GM21737 (cell line): ENCODE measurements around the gene GSTM3.
"Not testable (repeated sequence)": the region's sequence is repeated elsewhere in the genome, so short reads cannot be mapped to it uniquely, and the experiment has no call there.

Experiments used
- ATAC-seq: cut with Tn5 transposase; IDR thresholded peaks from one replicate; pipeline ENCODE4 v1.9.1; 2021; ENCODE audit warnings: mild to moderate bottlenecking, moderate library complexity; ENCODE audit not compliant: unreplicated experiment

GSTM3 gene

GRCh38 chr1:109776206-109776835 lies 35.5 kb upstream of the GSTM3 start:
- ATAC-seq: no peak

GRCh38 chr1:109775398-109775797 lies 34.6 kb upstream of the GSTM3 start:
- ATAC-seq: no peak

DNA sequence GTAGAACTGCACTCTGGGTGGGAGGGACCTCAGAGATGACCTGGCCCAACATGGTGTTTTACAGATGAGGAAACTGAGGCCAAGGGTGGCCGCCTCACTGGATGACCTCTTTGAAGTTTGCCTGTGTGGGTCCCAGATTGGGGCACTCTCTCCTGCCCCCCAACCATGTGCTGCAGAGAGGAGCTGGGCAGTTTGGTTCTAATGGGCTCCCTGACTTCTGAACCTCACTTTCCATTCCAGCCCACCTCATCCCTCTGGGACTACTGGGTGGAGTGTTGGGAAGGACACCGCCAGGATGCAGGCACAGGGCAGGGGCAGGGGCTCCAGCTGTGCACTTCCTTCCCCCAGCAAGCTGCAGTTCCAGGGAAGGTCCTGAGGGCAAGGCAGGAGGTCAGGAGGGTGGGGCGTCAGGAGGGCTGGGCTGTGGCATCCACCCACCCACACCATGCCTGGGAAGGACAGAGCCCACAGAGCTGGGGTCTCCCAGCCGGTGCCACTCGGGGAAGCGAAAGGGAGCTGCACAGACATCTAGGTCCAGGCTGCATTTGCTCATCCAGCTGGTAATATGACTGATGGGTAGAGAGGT lies 33.2 kb upstream of the GSTM3 start:
- ATAC-seq: no peak

DNA sequence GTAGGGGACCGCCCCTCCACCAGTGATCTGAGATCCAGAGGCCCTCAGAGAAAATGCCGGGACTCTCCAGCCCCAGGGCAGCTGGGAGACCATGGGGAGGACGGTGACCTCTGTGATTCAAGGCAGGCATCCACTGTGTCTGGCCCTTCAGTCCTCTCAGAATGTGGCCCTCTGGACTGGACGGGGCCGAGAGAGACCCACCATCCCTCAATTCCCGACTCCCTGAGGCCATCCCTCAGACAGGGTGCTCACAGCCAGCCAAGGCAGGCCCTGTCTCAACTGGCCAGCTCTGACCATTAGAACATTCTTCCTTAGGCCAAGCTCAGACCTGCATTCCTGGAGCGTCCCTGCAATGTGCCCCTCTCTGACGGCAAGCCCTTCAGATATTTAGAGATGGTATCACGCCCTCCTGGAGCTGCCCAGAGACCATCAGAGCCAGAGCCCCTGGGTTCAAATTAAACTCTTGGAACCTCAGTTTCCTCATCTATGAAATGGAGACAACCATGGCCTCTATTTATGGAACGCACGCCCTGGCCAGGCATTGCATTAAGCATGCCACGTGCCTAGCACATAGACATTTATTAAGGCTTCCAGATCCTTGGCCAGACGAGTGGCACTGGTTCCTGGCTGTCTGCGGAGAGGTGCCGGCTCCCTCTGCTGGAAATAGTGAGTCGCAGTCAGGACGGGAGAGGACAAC lies 32.5 kb upstream of the GSTM3 start:
- ATAC-seq: peak; percentile 55

DNA sequence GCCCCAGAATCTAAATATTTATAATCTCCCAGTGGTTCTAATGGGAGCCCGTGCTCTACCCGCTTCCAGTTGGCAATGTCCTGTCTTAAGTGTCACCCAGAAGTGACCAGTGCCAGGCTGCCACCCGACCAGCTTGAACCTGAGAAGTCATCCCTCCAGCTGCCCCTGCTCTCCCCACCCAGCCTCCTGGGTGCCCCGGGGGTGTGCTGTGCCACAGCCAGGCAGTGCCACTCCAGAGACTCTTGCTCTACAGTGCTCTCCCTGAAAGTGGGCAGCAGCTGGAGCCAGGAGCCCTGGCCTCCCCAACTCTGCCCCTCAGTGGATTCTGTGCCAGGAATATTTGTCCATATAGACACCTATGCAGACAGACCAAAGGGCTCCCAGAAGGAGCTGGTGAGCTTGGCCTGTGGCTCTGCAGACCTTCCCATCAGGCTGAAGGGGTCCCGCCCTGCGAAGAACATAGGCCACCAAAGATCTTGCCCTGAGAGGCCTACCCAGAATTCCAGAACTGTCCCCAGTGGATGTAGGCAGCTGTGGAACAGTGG lies 31.9 kb upstream of the GSTM3 start:
- no peak for ATAC-seq

GRCh38 chr1:109771712-109772657 lies 31.1 kb upstream of the GSTM3 start:
- ATAC-seq: no peak

DNA sequence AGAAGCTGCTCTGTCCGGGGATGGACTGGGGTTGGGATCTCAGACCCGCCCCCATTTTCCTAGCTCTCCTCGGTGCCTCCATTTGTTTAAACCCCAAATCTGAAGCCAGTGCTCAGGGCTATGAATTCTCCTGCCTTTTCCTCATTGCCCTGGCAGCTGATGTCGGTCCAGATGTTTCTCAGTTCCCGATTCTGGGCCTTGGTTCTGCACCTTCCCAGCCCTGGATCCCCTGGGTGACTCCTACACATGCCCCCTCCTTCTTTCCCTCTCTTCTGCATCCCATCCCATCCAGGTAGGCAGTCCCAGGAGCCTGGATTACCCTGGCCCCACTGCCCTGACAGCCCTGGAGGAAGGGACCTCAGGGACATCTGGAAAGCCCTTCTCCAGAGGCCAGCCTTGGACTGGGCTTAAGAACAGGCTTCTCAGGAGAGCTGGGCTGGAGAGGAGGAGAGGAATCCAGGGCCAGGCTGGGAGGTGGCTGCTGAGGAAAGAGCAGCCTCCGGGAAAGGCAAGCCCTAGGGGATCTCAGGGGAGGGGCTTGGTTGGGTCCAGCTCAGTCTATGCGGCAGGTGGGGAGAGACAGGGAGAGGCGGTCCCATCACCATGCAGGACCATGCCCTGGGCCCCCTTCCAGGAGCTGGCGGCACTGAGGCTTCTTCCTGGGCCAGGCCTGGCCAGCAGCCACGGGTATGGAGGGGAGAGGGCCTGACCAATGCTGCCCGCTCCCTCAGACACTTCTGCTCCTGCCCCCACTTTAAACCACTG lies 29.7 kb upstream of the GSTM3 start:
- ATAC-seq: no peak

GRCh38 chr1:109769330-109770078 lies 28.7 kb upstream of the GSTM3 start:
- ATAC-seq: no peak

- ATAC-seq: no peak
Measured at GRCh38 chr1:109768820-109769219, 28.0 kb upstream of the GSTM3 start.

DNA sequence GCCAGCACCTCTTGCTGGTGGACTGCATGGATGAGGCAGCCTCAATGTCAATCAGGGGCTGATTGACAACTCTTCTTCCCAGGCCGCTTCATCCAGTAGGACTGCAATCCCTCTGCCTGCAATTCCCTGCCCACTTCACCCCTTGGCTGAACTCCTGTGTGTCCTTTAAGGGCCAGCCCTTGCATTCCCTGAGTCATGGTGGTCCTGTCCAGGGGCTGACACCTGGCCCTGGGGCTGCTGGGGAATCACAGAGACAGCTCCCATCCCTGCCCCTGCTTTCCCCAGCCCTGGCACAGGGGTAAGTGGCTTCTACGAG lies 27.5 kb upstream of the GSTM3 start:
- no peak for ATAC-seq

DNA sequence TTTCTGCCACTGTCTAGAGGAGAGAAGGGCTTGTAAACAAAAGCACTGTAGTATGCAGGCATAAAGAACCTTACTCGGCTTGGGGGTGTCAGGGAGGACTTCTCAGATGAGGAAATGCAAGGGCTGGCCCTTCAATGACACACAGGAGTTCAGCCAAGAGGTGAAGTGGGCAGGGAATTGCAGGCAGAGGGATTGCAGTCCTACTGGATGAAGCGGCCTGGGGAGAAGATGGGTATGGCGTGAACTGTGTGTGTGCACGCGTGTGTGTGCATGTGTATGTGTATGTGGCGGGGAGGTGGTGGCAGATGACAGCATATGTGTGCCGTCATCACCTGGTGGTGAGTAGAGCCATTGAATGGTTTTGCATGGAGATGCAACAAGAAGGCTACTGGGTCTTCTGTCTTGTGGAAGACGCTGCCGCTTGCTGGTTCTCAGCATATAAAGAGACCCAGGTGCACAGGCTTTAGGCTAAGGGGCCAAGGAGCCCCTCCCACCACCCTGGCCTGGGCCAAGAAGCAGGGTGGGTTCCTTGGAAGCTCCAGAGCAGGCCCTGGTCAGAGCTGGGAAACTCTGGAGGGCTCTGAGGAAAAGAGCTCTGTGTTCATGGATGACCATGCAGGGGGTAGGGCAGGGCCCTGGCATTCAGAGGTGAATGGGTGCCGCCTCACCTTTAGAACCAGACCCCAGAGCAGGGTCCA lies 26.9 kb upstream of the GSTM3 start:
- ATAC-seq: no peak

GRCh38 chr1:109766991-109767636 lies 26.3 kb upstream of the GSTM3 start:
- not testable (repeated sequence) for ATAC-seq

GRCh38 chr1:109765896-109766615 lies 25.2 kb upstream of the GSTM3 start:
- no peak for ATAC-seq

- no peak for ATAC-seq
Measured at GRCh38 chr1:109765483-109765815, 24.6 kb upstream of the GSTM3 start.

DNA sequence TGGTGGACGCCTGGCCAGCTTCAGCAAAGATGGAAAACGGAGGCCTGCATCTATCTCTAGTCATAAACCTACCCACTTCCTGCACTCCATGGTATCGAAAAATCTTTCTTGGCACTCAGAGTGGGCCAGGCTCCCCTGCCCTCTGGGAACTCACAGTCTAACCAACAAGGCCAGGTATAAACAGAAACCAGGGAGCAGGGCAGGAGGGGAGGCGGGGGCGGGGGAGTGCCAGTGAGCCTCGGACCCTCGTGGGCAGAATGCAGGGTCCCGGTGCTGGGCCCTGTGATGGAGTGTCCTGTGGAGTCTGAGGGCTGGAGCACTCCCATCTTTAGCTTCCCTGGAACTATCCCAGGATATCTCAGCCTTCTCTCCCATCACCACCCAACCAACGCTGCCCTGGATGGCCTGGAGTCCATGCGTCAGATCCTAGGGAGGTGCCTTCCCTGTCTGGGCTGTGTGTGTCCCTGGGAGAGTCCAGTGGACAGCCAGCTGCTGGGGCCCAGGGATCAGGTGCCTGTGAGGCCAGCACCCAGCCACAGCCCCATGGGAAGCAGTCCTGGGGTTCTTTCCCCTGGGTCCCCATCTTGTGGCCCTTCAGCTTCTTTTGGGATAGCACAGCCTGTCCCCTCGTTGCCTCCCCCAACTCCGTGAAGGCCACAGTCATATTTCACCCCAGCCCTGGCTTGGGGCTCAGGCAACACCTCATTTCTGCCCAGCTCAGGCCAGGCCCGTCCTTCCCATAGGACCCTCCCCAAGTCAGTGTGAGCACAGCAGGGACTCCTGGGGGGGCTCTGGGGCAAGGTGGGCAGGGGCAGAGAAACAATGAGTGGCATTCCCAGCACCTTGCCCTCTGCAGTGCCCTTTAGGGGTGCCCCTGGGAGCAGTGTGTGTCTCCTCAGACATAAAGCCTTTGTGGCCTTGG lies 24.0 kb upstream of the GSTM3 start:
- ATAC-seq: no peak

- ATAC-seq: no peak
Measured at GRCh38 chr1:109763646-109764415, 23.0 kb upstream of the GSTM3 start, which contains the start of gene EPS8L3. TSS of gene EPS8L3 (minus strand) at chr1:109763923. CDS start at chr1:109761749, 2,174 bp downstream.
